GM12878 (cell line): ENCODE data around the gene RBMS1.

Source experiments
- CEBPZ ChIP-seq: fragments of 150-350 bp; IDR thresholded peaks from 2 replicates; pipeline ENCODE4 v1.6.1; 2016; ENCODE audit warnings: low read depth, low read length
- EP300 ChIP-seq, 2 experiments: fragments of 150-350 bp in 1 of 2; IDR thresholded peaks; 2 replicates each; pipeline ENCODE4 v1.6.1; 2011 to 2012; ENCODE audit warnings: low read depth in 2 of 2, low read length in 2 of 2, borderline replicate concordance in 1 of 2, improper control_type of control experiment in 1 of 2, inconsistent platforms in 1 of 2; ENCODE audit not compliant: control insufficient read depth in 1 of 2
- NFIC ChIP-seq: IDR thresholded peaks from 2 replicates; pipeline ENCODE4 v1.6.1; 2012; ENCODE audit warnings: low read depth, mild to moderate bottlenecking, inconsistent platforms, low read length, moderate library complexity
- NFYB ChIP-seq: IDR thresholded peaks from 2 replicates; pipeline ENCODE4 v1.6.1; 2011; ENCODE audit warnings: low read depth, mild to moderate bottlenecking, low read length, improper control_type of control experiment, moderate library complexity; ENCODE audit not compliant: insufficient read depth
- POLR2A ChIP-seq: IDR thresholded peaks from 2 replicates; pipeline ENCODE4 v1.6.1; 2011; ENCODE audit warnings: low read depth, mild to moderate bottlenecking, low read length
- RCOR1 ChIP-seq: conservative IDR thresholded peaks from 2 replicates; pipeline ENCODE4 v1.6.1; 2012; ENCODE audit warnings: low read depth, low read length, improper control_type of control experiment
- SMAD1 ChIP-seq: fragments of 450-650 bp; IDR thresholded peaks from 2 replicates; pipeline ENCODE4 v1.6.1; 2018; ENCODE audit warnings: mild to moderate bottlenecking, low read depth; ENCODE audit not compliant: partially characterized antibody
- SP1 ChIP-seq: IDR thresholded peaks from one replicate; pipeline ENCODE4 v1.6.1; 2011; ENCODE audit warnings: low read depth, low read length
- SUZ12 ChIP-seq: fragments of 200-600 bp; sonication (generic); IDR thresholded peaks from one replicate; pipeline ENCODE4 v1.6.1; 2018; ENCODE audit warnings: antibody characterized with exemption, mild to moderate bottlenecking; ENCODE audit not compliant: unreplicated experiment
- TAF1 ChIP-seq: IDR thresholded peaks from 2 replicates; pipeline ENCODE4 v1.6.1; 2011; ENCODE audit warnings: mild to moderate bottlenecking, low read depth, low read length, borderline replicate concordance
- TCF12 ChIP-seq: IDR thresholded peaks from 2 replicates; pipeline ENCODE4 v1.6.1; 2011; ENCODE audit warnings: low read depth, mild to moderate bottlenecking, low read length
- TF ChIP-seq, protein P1 (sequence below), 3 experiments: IDR thresholded peaks in 2 of 3; conservative IDR thresholded peaks in 1 of 3; 2 replicates each; pipeline ENCODE4 v1.5.1; 2011; ENCODE audit warnings: low read depth in 3 of 3, low read length in 3 of 3, mild to moderate bottlenecking in 3 of 3, control low read depth in 2 of 3, moderate library complexity in 2 of 3, inconsistent platforms in 1 of 3, mixed read lengths in 1 of 3; ENCODE audit not compliant: control insufficient read depth in 2 of 3, insufficient read depth in 1 of 3; ENCODE audit errors: extremely low read depth in 1 of 3
- TF ChIP-seq, protein P2 (sequence below): fragments of 450-650 bp; IDR thresholded peaks from 2 replicates; pipeline ENCODE4 v1.6.1; 2017; ENCODE audit warnings: low read depth, mild to moderate bottlenecking, moderate library complexity

- no peak for TF ChIP-seq POLR2A
- TF ChIP-seq, protein P1, sequence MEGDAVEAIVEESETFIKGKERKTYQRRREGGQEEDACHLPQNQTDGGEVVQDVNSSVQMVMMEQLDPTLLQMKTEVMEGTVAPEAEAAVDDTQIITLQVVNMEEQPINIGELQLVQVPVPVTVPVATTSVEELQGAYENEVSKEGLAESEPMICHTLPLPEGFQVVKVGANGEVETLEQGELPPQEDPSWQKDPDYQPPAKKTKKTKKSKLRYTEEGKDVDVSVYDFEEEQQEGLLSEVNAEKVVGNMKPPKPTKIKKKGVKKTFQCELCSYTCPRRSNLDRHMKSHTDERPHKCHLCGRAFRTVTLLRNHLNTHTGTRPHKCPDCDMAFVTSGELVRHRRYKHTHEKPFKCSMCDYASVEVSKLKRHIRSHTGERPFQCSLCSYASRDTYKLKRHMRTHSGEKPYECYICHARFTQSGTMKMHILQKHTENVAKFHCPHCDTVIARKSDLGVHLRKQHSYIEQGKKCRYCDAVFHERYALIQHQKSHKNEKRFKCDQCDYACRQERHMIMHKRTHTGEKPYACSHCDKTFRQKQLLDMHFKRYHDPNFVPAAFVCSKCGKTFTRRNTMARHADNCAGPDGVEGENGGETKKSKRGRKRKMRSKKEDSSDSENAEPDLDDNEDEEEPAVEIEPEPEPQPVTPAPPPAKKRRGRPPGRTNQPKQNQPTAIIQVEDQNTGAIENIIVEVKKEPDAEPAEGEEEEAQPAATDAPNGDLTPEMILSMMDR (IDR thresholded peaks at IDR 0.05 in 2 of 3, conservative IDR thresholded peaks at IDR 0.05 in 1 of 3; ENCODE audit: control insufficient read depth in 2 of 3, extremely low read depth in 1 of 3, insufficient read depth in 1 of 3, low read depth in 3 of 3, low read length in 3 of 3), result no peak
- TF ChIP-seq TAF1, result no peak
- TF ChIP-seq SMAD1, result no peak
- TF ChIP-seq CEBPZ, result no peak
- no peak for TF ChIP-seq SP1
- TF ChIP-seq EP300 (IDR thresholded peaks at IDR 0.05; ENCODE audit: borderline replicate concordance in 1 of 2, control insufficient read depth in 1 of 2, low read depth in 2 of 2, low read length in 2 of 2), result no peak
- TF ChIP-seq NFYB, result no peak
- no peak for TF ChIP-seq SUZ12
- TF ChIP-seq RCOR1, result no peak
- TF ChIP-seq, protein P2, sequence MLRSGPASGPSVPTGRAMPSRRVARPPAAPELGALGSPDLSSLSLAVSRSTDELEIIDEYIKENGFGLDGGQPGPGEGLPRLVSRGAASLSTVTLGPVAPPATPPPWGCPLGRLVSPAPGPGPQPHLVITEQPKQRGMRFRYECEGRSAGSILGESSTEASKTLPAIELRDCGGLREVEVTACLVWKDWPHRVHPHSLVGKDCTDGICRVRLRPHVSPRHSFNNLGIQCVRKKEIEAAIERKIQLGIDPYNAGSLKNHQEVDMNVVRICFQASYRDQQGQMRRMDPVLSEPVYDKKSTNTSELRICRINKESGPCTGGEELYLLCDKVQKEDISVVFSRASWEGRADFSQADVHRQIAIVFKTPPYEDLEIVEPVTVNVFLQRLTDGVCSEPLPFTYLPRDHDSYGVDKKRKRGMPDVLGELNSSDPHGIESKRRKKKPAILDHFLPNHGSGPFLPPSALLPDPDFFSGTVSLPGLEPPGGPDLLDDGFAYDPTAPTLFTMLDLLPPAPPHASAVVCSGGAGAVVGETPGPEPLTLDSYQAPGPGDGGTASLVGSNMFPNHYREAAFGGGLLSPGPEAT, result no peak
- TF ChIP-seq TCF12, result no peak
- TF ChIP-seq NFIC, result no peak
Observed at GRCh38 chr2:160362018-160362417, 131.6 kb downstream of the RBMS1 start.
